SJCRH30 (cell line): ENCODE measurements around the gene SPAST. TPM values are rescaled to one million over a fixed set of nuclear protein-coding genes. Genes with fewer than 3 reads are reported as not detected.
"Not testable (repeated sequence)": the region's sequence is repeated elsewhere in the genome, so short reads cannot be mapped to it uniquely, and the experiment has no call there.

ENCODE experiments used
- DNase-seq, 2 experiments: peaks; one replicate each; pipeline ENCODE4 v3.0.0-alpha.2; 2015 to 2020
- H3K27ac ChIP-seq: fragments of 250-450 bp; sonication (Bioruptor Pico); 2 replicates; pipeline ENCODE4 v1.5.1; 2020; ENCODE audit warnings: mild to moderate bottlenecking, moderate library complexity
- H3K27me3 ChIP-seq: fragments of 250-450 bp; sonication (Bioruptor Pico); 2 replicates; pipeline ENCODE4 v1.5.1; 2020; ENCODE audit warnings: mild to moderate bottlenecking, moderate library complexity
- H3K36me3 ChIP-seq: fragments of 250-450 bp; sonication (Bioruptor Pico); 2 replicates; pipeline ENCODE4 v1.5.1; 2020; ENCODE audit warnings: mild to moderate bottlenecking, moderate library complexity
- H3K4me1 ChIP-seq: fragments of 250-450 bp; sonication (Bioruptor Pico); 2 replicates; pipeline ENCODE4 v1.5.1; 2020; ENCODE audit warnings: mild to moderate bottlenecking, moderate library complexity
- H3K4me3 ChIP-seq: fragments of 250-450 bp; sonication (Bioruptor Pico); 2 replicates; pipeline ENCODE4 v1.5.1; 2020; ENCODE audit warnings: mild to moderate bottlenecking, moderate library complexity
- H3K9me3 ChIP-seq: fragments of 250-450 bp; sonication (Bioruptor Pico); replicated peaks from 2 replicates; pipeline ENCODE4 v1.5.1; 2020; ENCODE audit warnings: mild to moderate bottlenecking, moderate library complexity
- total RNA-seq: library from RNA; depleted of rRNA; stranded (reverse); fragments of >200 nt; shearing (Covaris generic); gene quantifications from 2 replicates; pipeline ENCODE4 v1.2.3, GENCODE V29; 2014; rRNA removed

Gene SPAST
- 38.4 and 41.0 TPM in 2 replicates for total RNA-seq

- H3K27me3 ChIP-seq = no peaks in the 10 kb centered on the region
- H3K27ac ChIP-seq = peak within 1 kb of the TSS; percentile 61
- H3K4me1 ChIP-seq = no peaks in the 10 kb centered on the region
- H3K9me3 ChIP-seq = no peaks in the 10 kb centered on the region
- no peaks in the 10 kb centered on the region for H3K36me3 ChIP-seq
- DNase-seq = peak; percentile 99
- H3K4me3 ChIP-seq = peak within 1 kb of the TSS; percentile 78
Measured at GRCh38 chr2:32063310-32064020, at the start of gene SPAST. Gene SPAST (plus strand): TSS chr2:32063556. CDS start chr2:32063832, 276 bp downstream.

- not testable (repeated sequence) for DNase-seq, H3K4me3 ChIP-seq, H3K4me1 ChIP-seq, H3K27me3 ChIP-seq, H3K9me3 ChIP-seq, H3K27ac ChIP-seq
- peaks cover 14% of the 10 kb centered on the region for H3K36me3 ChIP-seq
Measured at GRCh38 chr2:32018789-32019482, 44.4 kb upstream of the SPAST start.

- DNase-seq, H3K27ac ChIP-seq, H3K4me1 ChIP-seq, H3K27me3 ChIP-seq, H3K9me3 ChIP-seq, H3K4me3 ChIP-seq: not testable (repeated sequence)
- H3K36me3 ChIP-seq = peaks cover 36% of the 10 kb centered on the region
Measured at GRCh38 chr2:32034198-32034887, 29.0 kb upstream of the SPAST start.

GRCh38 chr2:32039447-32040219 is 23.7 kb upstream of the SPAST start, which contains the start of gene DPY30:
Gene DPY30 (minus strand): TSS chr2:32039805. CDS start chr2:32039456, 349 bp downstream.
- Histone ChIP-seq H3K9me3 (no peaks in the 10 kb centered on the region), H3K27ac (peak within 1 kb of the TSS; percentile 48), H3K4me3 (peak within 1 kb of the TSS; percentile 67), H3K4me1 (peaks cover 2% of the 10 kb centered on the region; the same call in 1 of the 2 replicates), H3K36me3 (0 out of 2 replicates have a peak, but pooled peaks cover under 1% of the 10 kb centered on the region), H3K27me3 (no peaks in the 10 kb centered on the region)
- DNase-seq = peak; percentile 96 to 98

GRCh38 chr2:32043561-32043960 is 19.8 kb upstream of the SPAST start:
- H3K4me1 ChIP-seq = peaks cover 2% of the 10 kb centered on the region; the same call in 1 of the 2 replicates
- H3K4me3 ChIP-seq = no peak overlapping the region
- no peaks in the 10 kb centered on the region for H3K9me3 ChIP-seq
- no peak for DNase-seq
- H3K27ac ChIP-seq = no peak overlapping the region
- H3K27me3 ChIP-seq = no peaks in the 10 kb centered on the region
- H3K36me3 ChIP-seq = no peaks in the 10 kb centered on the region

- Histone ChIP-seq H3K4me1 (no peaks in the 10 kb centered on the region), H3K27ac (no peak overlapping the region), H3K36me3 (no peaks in the 10 kb centered on the region), H3K9me3 (no peaks in the 10 kb centered on the region), H3K4me3 (no peak overlapping the region), H3K27me3 (no peaks in the 10 kb centered on the region)
- no peak for DNase-seq
Measured at GRCh38 chr2:32051836-32052439, 11.4 kb upstream of the SPAST start.

- not testable (repeated sequence) for H3K27me3 ChIP-seq, H3K27ac ChIP-seq, H3K9me3 ChIP-seq, H3K4me1 ChIP-seq, H3K36me3 ChIP-seq, H3K4me3 ChIP-seq, DNase-seq
Measured at GRCh38 chr2:32054583-32054982, 8.8 kb upstream of the SPAST start.

GRCh38 chr2:32058130-32058529 is 5.2 kb upstream of the SPAST start:
- H3K36me3 ChIP-seq = no peaks in the 10 kb centered on the region
- H3K4me1 ChIP-seq = no peaks in the 10 kb centered on the region
- DNase-seq = no peak
- no peak overlapping the region for H3K27ac ChIP-seq
- no peaks in the 10 kb centered on the region for H3K27me3 ChIP-seq
- no peak overlapping the region for H3K4me3 ChIP-seq
- H3K9me3 ChIP-seq = no peaks in the 10 kb centered on the region

GRCh38 chr2:32060266-32060665 is 3.1 kb upstream of the SPAST start:
- H3K27me3 ChIP-seq = no peaks in the 10 kb centered on the region
- no peak for DNase-seq
- H3K27ac ChIP-seq = no peak overlapping the region
- no peak overlapping the region for H3K4me3 ChIP-seq
- H3K36me3 ChIP-seq = no peaks in the 10 kb centered on the region
- H3K4me1 ChIP-seq = no peaks in the 10 kb centered on the region
- H3K9me3 ChIP-seq = no peaks in the 10 kb centered on the region

- no peaks in the 10 kb centered on the region for H3K27me3 ChIP-seq
- no peak for DNase-seq
- H3K36me3 ChIP-seq = no peaks in the 10 kb centered on the region
- H3K27ac ChIP-seq = no peak overlapping the region
- H3K4me1 ChIP-seq = no peaks in the 10 kb centered on the region
- H3K4me3 ChIP-seq = no peak overlapping the region
- no peaks in the 10 kb centered on the region for H3K9me3 ChIP-seq
Measured at GRCh38 chr2:32061430-32061829, 1.9 kb upstream of the SPAST start.

- H3K4me1 ChIP-seq = no peaks in the 10 kb centered on the region
Measured at GRCh38 chr2:32061973-32062861, 1.1 kb upstream of the SPAST start.

GRCh38 chr2:32064021-32064601 is 755 bp downstream of the SPAST start:
- H3K9me3 ChIP-seq = no peaks in the 10 kb centered on the region
- peak in 1 of 2 experiments; percentile 33 for DNase-seq
- H3K27ac ChIP-seq = peak overlapping the region; percentile 61; the same call in 1 of the 2 replicates
- H3K36me3 ChIP-seq = no peaks in the 10 kb centered on the region
- H3K4me3 ChIP-seq = peak overlapping the region; percentile 78
- H3K27me3 ChIP-seq = no peaks in the 10 kb centered on the region
- H3K4me1 ChIP-seq = no peaks in the 10 kb centered on the region

More at GRCh38 chr2:32061973-32062861, 1.1 kb upstream of the SPAST start:
- H3K27me3 ChIP-seq = no peaks in the 10 kb centered on the region
- no peaks in the 10 kb centered on the region for H3K9me3 ChIP-seq
- peak overlapping the region; percentile 78 for H3K4me3 ChIP-seq
- DNase-seq = peak; percentile 67 to 82
- H3K36me3 ChIP-seq = no peaks in the 10 kb centered on the region
- no peak overlapping the region for H3K27ac ChIP-seq

GRCh38 chr2:32064713-32065112 is 1.4 kb downstream of the SPAST start:
- Histone ChIP-seq H3K4me1 (no peaks in the 10 kb centered on the region), H3K4me3 (peak overlapping the region; percentile 78), H3K9me3 (no peaks in the 10 kb centered on the region), H3K27ac (no peak overlapping the region), H3K27me3 (no peaks in the 10 kb centered on the region), H3K36me3 (peaks cover 1% of the 10 kb centered on the region; the same call in 1 of the 2 replicates)
- no peak for DNase-seq
